VCaP (cell line): ENCODE measurements around the gene TBL3.

Experiments used
- H3K27ac ChIP-seq: fragments of 450-650 bp; 2 replicates; pipeline ENCODE4 v1.5.1; 2017
- TF ChIP-seq, protein P1 (sequence below): fragments of 450-650 bp; conservative IDR thresholded peaks from 2 replicates; pipeline ENCODE4 v1.5.1; 2017; ENCODE audit warnings: mild to moderate bottlenecking, moderate library complexity

Gene TBL3

GRCh38 chr16:1964506-1965395, 7.1 kb upstream of the TBL3 start, which contains the start of gene RPS2:
Gene RPS2 (minus strand): TSS chr16:1964826. CDS start chr16:1964625, 201 bp downstream.
- TF ChIP-seq, protein P1, sequence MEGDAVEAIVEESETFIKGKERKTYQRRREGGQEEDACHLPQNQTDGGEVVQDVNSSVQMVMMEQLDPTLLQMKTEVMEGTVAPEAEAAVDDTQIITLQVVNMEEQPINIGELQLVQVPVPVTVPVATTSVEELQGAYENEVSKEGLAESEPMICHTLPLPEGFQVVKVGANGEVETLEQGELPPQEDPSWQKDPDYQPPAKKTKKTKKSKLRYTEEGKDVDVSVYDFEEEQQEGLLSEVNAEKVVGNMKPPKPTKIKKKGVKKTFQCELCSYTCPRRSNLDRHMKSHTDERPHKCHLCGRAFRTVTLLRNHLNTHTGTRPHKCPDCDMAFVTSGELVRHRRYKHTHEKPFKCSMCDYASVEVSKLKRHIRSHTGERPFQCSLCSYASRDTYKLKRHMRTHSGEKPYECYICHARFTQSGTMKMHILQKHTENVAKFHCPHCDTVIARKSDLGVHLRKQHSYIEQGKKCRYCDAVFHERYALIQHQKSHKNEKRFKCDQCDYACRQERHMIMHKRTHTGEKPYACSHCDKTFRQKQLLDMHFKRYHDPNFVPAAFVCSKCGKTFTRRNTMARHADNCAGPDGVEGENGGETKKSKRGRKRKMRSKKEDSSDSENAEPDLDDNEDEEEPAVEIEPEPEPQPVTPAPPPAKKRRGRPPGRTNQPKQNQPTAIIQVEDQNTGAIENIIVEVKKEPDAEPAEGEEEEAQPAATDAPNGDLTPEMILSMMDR = no peak
- H3K27ac ChIP-seq = peak within 1 kb of the TSS; percentile 84

GRCh38 chr16:1965396-1966001, 6.4 kb upstream of the TBL3 start:
- peak overlapping the region; percentile 84 for H3K27ac ChIP-seq
- TF ChIP-seq, protein P1 = no peak

DNA sequence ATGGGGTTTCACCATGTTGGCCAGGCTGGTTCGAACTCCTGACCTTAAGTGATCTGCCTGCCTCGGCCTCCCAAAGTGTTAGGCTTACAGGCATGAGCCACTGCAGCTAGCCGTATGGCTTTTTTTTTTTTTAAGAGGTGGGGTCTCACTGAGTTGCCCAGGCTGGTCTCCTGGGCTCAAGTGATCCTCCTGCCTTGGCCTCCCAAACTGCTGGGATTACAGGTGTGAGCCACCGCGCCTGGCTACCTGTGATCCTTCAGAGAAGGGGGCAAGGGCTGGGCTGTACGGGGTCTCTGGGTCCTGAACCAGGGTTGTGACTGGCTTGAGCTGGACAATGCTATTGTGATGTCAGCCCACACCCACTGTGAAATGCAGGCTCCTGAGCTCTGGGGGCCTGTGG, 5.4 kb upstream of the TBL3 start, which contains the start of gene RNF151:
Gene RNF151 (plus strand): TSS at position 397 of the 400 bp plus-strand sequence. CDS start 26 bp downstream, outside the sequence.
- TF ChIP-seq, protein P1 = no peak
- peak within 1 kb of the TSS; percentile 84; the same call in 1 of the 2 replicates for H3K27ac ChIP-seq

DNA sequence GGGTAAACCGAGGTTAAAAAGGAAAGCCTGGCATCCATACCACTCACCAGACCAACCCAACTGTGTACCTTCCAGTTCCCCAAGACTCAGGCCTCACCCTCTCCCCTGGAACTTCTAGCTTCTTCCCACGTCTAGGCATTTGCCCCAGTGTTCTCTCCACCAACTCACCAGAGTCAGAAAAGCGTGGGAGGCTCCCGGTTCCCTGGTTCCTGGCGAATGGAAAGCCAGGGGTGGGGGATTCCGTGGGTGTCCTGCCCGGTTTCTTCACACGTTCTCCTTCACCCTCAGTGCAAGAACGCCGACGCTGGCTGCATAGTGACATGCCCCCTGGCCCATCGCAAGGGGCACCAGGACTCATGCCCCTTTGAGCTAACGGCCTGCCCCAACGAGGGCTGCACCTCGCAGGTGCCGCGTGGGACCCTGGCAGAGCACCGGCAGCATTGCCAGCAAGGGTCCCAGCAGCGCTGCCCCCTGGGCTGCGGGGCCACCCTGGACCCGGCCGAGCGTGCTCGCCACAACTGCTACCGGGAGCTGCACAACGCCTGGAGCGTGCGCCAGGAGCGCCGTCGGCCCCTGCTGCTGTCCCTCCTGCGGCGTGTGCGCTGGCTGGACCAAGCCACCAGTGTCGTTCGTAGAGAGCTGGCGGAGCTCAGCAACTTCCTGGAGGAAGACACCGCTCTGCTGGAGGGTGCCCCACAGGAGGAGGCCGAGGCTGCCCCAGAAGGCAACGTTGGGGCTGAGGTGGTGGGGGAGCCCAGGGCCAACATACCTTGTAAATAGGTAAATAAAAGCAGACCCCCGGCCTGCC, 3.5 kb upstream of the TBL3 start:
- H3K27ac ChIP-seq = no peak overlapping the region
- TF ChIP-seq, protein P1 = no peak

DNA sequence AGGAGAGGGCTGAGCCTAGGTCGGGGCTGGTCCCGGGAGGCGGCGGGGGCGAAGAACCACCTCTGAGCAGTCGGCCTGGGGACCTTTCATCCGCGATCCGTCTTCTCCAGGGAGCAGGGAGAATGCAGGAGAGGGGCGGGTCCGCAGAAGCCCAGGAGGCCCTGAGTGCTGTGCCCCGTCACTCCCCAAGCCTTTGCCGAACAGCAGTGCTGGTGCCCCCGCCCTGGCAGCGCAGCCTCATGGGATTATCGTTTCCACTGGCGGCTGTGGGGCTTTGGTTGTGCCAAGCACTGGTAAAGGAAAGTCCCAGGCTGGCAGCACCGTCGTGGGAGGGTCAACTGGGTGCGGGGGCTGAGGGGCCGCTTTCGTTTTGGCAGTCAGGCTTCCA, 631 bp downstream of the TBL3 start:
- peak overlapping the region; percentile 79 for H3K27ac ChIP-seq
- TF ChIP-seq, protein P1 = no peak

GRCh38 chr16:1973461-1974156, 1.8 kb downstream of the TBL3 start:
- H3K27ac ChIP-seq = no peak overlapping the region
- TF ChIP-seq, protein P1 = no peak
